HG03060 (cell line): ENCODE results near the gene TMEM18.

Experiments used
- ATAC-seq: cut with Tn5 transposase; IDR thresholded peaks from one replicate; pipeline ENCODE4 v1.9.1; 2021; ENCODE audit warnings: low read depth, moderate number of reproducible peaks; ENCODE audit not compliant: unreplicated experiment

The TMEM18 gene

DNA sequence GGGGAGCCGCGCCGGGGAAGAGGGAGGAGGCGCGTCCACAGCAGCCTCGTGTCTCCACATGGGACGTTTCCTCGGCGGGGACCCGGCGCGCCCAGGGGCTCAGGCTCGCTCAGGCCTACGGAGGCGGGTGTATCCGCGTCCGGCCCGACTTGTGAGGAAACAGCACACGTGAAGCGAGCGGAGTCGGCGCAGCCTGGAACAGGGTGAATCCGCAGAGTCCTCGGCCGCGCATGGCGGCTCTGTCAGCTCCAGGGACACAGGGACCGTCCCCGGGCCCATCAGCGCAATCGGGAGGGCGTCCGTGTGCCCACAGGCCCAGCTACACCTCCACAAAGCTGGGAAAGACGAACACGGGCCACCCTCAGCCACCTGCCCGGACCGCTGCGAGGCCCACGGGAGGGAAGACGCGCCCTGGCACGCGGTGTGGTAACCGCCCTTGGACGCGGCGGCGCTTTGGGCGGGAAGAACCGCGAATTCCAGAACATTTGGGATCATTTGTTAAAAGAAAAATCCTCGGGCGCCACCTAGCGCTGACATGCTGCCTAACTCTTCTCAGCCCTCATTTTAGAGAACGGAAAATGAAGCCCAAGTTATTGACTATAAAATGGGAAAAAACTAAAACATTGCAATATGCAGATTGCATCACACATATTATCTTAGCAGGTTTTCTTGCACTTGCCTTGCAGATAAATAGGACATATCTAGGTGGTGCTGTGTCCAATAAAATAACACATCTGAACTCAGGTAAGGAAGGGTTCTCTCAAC is 40.4 kb downstream of the TMEM18 start:
- ATAC-seq, result no peak

DNA sequence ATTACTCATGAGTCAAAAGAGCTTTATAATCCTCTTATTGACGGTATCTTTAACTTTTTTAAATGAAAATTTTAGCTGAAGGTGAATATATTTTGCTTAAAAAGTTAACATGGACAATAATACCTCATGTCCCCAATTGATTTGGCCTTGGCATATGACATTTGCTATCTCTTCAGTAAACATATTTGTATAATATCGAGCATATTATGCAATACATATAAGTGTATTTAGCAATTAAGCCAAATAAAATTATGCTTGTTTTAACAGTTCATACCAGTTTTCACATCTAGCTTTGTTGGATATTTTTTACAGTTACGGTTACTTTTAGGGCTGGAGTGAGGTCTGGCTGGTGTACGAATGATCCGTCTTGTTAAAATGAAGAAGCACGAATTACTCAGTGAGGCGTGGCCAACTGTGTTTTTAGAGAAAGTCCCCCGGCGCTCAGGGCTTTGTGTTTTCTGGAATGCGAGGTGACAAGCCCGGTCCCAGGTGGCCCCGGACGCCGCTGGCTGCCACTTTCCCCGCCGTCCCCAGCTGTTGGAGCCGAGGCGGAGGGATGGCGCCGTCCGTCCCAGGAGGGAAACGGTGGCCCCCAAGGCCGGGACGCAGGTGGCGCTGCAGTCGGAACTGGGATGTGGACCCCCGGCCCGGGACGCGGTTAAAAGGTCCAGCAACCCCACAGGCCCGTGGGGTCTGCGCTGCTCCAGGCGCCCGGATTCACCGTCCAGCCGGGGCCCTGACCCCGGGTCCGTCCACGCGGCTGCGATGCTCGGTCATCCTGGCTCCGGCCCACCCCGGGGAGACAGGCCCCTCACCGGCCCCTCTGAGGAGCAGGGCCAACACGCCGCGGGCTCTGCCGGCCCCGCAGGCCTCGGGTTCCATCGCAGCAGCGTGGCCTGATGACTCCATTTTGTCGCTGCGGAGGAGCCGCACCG is 41.3 kb downstream of the TMEM18 start:
- ATAC-seq, result no peak

DNA sequence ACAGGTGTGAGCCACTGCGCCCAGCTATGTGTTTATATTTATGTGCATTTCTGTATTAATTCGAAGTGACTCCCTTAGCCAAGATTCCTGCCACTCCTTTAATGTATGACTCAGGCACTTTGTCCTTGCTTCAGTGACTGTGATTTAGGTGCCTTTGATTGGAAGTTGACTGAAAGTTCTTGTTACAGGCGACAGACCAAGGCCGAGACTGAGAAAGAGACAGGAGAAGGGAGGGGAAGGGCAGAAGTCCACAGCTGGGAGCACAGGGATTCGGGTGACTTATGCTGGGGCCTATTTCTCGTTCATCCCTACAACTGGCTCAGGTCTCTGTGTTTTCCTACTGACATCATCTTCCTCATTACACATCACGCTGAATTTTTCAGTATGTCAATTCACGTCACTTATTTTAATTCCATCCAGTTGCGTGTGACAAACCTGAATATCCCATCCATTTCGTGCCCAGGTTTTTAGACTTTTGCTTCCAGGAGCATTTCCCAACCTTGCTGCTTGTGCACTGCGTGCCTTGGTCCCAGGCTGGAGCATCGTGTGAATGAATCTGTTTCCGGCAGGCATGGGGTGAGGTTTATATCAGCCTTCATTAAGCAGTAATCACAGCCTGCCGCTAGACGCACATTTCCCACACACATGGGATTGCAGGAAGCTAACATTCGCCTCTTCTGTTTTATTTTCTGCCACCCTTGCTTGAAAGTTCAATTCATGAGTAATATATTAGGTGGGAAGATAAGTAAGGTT is 42.4 kb downstream of the TMEM18 start:
- ATAC-seq, result no peak

DNA sequence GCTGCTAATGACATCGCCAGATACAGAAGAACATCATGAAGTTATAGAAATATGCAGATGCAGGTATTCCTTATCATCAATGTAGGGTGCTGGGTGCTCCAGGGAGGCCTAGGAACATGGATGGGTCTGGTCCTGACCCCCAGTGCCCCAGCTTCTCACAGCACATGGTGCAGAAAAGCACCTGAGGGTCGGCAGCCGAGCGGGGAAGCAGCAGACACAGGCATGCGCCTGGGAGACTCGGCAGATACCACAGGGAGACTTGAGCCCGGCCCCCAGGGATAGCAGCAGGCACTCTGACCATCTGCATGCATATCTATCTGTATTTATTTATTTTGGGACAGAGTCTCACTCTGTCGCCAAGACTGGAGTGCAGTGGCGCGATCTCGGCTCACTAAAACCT is 43.2 kb downstream of the TMEM18 start:
- no peak for ATAC-seq

DNA sequence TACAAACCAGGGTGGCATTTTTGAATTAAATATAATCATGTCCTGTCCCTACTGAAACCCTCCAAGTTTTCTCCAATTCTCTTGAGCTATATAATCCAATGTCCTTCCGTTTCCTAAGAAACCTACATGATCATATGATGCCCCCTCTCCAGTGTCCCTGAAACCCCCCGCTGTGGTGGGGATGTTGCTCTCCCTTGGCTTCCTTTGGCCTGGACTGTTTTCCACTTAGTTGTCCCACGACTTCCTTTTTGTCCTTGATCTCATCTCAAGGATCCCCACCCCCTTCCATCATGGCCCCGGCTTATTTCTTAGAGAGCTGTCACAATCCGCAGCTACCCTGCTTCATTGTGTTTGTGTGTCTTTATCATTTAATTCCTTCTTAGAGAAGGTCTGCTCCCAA is 43.8 kb downstream of the TMEM18 start:
- ATAC-seq, result no peak

DNA sequence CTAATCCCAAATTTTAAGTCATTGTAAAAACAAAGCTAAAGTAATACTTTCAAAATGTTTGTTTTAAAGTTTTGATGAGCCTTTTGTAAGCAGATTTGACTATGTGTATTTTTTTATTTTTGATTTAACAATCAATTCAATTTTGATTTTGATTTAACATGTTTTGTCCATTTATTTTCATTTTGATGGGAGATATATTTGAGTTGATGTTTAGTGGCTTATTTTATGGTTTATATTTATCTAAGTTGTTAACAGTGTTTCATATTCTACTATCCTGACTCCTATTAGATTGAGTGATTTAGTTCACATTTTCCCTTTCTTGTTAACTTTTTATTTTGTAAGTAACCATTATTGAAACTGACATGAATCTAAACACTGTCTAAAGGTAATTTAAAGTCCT is 44.7 kb downstream of the TMEM18 start:
- no peak for ATAC-seq

DNA sequence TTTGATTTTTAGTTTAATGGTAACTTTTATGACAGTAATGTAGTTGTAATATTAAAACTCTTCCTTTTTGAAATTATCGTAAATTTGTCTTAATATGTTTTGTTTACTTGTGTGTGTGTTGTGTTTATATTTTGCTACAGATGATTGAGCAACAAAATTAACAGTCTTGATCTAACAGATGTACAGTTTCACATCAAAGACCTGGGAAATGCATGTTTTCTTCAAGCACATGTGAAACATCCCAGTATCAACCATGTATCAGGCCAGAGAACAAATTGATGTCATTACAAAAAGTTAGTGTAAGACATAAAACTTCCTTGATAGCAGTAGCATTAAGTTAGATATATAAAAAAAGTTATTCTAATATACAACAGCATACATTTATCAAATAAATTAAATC is 45.5 kb downstream of the TMEM18 start:
- ATAC-seq, result no peak

DNA sequence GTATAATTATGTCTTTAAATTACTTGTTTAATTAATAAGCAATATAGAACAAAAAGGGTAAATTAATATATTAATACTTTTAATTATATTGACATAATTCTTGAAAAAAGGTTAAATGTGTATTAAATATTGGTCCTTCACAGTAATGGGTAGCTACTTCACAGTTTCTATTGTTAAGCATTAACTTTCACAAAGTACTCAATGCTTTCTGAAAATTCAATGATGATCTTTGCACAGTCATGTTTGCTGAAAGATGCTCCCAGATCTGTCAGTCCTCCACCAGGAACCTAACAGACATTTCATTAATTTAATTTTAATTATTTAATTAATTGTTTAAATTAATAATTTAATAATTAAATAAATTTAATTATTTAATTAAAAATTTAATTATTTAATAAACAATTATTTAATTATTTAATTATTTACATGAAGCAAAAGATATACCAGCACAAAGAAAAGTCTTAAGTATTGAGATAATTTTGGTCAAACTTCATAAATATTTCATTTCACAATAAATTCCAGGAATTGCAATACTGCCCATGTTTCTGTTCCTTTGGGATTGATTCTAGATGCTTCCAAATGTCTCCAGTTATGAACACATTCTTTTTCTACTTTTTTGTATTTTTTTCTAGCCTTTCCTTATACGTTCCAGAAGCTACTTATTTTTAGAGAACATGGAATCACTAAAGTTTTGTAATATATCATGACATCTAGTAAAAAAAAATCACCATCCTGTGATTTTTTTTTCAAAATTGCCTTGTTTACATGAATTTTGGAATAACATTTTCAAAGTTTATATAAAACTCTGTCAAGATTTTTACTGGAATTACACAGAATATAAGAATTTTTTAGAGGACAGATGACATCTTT is 46.5 kb downstream of the TMEM18 start:
- ATAC-seq, result no peak

DNA sequence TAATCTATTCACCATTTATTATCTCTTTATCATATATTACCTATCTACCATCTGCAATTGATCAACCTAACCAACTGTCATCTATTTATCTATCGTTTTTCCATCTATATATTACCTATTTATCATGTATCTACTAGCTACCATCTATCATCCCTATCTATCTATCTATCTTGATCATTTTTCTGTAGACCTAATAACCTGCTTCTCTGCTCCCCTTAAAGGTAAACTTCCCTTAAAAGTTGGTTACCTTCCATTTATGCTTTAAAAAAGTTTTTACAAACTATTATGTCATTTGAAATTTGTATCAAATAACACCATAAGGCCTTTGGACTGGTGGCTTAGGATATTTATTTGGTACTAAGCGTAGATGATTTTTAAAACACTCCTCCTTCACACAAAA is 47.2 kb downstream of the TMEM18 start:
- ATAC-seq, result no peak

DNA sequence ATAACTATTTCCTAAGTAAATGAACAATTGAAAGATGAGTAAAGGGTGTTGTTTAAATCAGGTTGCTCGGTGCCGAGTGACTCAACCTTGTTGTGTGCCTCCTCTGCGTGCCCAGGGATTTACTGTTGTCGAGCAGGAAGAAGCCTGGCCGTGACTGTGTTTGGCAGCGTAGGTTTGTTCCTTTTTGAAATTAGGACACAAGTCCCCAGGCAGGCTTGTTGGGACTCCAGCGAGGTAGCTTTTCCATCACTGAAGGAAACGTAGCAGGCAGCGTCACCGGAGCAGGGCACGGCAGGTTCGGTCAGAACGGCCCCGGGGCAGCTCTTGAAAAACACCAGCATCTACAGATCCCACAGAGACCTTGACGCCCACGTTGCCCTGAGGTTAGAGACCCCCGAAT is 48.6 kb downstream of the TMEM18 start:
- ATAC-seq, result no peak

DNA sequence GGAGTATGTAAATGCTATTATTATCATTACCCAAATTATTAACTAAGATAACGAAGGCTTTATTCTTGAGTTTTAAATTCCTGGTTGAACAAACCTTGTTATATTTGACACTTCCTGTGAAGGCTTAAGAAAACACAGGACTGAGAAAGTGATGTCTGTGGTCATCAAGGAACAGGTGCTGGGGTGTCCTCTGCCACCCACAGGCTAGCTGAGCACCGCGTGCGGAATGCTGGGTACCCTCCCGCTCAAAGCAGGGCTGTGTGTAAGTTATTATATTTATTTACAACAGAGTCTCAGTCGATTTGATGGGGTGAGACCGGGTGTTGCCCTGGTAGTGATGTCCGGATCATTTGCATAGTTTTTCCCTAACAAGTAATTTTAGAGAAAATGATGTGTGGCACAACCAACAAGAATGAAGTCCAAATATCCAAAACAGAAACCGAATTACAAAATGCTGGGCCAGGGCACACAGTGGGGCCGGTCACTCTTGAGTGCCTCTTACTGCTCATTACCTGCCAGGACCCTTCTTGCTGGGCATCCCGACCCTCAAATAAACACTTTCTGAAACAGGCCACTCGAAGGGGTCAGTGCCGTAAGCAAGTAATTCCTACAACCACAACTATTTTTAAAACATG is 49.2 kb downstream of the TMEM18 start:
- no peak for ATAC-seq

DNA sequence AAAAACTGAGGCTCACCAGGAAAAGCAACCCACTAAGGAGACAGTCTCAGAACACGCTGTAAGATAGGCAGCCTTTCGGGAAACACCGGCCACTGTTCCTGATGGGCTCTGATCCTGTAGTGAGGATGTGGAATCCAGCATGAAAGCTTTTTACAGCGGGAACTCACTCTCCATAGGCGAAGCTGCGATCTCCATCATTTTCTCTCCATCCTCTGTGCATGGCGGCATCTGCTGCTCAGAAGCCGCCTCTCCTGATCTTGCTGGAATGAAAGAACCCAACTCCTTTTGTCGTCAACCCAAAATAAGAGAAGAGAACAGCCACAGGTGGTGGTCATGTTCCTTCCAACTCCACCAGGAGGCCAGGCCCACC is 49.9 kb downstream of the TMEM18 start:
- no peak for ATAC-seq

DNA sequence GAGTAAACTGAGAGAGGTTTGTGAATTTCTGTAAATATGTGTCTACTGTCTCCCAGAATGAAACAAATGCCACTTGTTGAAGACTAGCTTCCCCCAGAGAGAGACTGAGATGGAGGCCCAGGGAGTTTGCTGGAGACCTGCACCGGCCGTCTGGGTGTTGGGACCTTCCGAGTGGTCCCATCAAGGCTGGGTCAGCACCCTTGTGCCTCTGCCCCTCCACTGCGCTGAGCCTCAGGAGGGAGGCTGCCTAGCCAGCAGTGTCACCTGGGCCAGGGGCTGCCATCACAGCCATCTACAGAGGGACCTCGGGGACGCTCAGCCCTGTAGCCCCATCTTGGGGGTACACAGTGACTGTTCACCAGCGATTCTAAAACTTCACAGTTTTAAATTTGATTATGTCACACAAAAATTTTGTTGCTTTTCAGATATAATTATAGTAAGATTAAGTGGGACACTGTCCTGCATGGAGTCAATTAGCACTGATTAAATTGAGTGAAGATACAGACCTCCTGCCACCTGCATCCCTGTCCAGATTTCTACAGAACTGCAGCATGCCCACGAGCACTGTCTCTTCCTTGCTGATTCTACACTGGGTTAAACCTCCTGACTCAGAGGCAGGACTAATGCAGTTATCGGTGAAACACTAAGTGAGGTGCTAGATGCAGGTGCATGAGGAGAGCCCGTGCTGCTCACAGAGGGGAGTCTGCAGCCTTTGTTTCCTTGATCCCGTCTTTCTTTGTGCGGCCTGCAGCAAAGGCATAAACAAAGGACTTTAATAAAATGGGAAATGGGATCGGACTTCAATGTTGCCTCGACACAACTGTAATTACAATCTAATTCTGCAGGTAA is 50.5 kb downstream of the TMEM18 start:
- no peak for ATAC-seq

DNA sequence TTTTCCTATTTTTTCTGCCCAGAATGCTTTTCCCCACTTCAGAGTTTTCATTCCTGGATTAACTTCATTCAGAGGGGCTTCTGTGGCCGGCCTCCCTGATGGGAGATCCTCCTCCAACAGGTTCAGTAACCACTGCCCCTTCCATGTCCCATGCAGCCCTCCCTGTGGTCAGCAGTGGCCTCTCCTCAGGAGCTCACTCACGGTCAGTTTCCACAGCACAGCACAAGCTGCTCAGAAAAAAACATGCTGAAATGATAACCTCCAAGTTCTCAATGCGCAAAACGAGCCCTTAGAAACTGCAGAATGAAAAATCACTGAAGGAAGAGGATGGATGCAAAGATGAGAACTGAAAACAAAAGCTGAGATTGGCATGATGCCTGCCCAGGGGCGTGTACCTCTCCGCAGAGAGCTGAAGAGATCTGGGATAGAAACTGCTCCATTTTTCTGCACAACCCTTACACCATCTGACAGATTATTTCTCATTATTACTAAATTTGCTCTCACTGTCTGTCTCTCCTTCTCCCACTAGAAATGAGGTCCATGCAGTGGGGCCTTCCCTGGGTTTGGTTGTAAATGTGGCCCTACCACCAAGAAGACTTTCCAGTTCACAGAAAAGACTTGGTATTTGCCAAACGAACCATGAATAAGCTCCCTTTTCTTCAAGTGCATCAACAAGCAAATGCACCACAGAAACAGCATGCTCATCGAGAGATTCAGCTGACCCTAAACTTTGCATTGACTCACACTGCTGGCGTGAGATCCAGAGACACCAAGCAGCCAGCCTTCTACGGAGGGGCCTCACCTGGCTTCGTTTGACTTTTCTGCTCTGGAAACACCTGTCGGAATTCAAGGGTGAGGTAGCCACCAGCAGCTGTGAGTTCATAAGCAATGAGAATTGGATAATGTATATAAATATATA is 51.5 kb downstream of the TMEM18 start:
- no peak for ATAC-seq

DNA sequence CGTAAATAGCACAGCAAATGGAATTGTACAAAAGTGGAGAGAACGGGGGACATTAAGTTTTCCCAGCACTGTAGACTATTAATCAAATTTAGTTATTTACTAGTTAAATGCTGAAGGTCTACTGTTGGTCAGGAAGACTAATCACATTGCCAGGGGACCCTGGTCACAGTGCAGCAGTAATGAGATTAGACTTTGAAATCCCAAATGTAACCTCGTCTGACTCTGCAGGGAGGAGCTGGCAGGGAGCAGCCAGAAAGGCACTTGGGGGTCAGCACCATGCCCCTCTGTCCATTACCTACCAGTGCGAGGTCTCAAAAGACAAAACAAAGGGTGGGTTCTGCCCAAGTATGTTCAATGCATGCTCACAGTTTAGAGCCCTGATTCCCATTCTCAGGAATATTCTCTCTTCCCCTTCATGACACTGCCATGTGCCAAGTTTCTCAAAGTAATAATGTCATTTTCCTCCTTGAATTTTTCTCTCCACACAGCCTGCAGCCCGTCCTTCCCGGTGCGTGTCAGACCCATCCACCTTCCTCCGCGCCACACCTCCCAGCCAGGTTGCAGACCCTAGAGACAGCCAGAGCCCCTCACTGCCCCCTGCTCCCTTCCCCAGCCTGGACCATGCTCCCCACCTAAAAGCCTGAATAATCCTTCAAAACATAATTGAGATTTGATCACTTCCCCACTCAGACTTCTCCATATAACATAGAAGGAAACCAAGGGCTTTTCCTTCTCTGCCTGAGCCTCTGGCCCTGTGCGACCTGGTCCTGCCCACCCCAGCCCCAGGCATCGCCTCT is 52.5 kb downstream of the TMEM18 start:
- ATAC-seq, result no peak

DNA sequence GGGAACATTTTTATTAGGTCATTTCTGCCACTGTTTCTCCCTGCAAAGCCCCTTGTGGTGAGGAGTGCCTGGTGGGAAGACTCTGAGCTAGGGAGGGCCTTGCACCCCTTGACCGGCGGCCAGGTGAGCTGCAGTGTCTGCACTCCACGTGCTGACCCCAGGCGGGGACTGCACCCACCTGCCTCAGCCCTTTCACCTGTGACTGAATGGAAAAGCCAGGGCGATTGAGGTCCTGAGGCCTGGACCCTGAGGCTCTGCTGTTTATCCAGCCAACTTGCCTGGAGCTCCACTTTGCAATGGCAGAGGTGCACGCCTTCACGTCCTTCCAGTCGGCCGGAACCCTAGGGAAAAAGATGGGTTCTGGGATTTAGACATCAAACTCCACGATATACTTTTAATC is 53.1 kb downstream of the TMEM18 start:
- ATAC-seq, result no peak
